ENCODE data around the gene CACNG5. TPM values are rescaled to one million over a fixed set of nuclear protein-coding genes. Genes with fewer than 3 reads are reported as not detected.

Gene CACNG5
- total RNA-seq, 1 donor from 2014 or later: not detected

DNA sequence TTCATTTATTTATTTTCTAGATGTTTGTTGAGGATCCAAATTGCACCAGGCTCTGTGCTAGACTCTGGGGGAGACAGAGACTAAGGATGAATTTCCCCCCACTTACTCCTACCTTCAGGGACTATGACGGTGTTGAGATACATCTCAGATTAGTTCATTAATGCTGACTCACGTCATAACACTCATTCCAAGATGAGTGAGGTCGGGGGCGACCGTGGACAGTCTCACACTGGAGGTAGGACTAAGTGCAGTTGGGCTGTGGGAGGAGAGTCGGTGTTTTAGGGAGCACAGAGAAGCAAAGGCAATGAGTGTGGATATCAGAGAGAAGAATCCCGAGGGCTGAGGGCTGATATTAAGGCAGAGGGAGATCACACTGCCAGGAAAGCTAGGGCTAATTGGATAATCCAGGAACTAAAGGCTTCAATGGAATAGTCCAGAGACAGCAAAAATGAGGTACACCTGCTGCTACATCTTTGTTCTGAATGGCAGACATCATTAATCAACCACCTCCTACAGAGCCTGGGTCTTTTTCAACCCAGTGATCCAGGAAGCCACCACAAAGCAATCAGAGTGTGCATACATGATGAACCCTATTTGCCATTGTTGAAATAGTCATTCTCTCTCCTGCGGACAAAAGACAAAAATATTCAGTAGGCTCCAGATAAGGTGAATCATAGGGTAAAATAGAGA is 91.0 kb downstream of the CACNG5 start:
- DNase-seq: no peak
- ATAC-seq (ENCODE audit: poor library complexity): no peak
- intact Hi-C loops (cut with DNase I): no loop called here

DNA sequence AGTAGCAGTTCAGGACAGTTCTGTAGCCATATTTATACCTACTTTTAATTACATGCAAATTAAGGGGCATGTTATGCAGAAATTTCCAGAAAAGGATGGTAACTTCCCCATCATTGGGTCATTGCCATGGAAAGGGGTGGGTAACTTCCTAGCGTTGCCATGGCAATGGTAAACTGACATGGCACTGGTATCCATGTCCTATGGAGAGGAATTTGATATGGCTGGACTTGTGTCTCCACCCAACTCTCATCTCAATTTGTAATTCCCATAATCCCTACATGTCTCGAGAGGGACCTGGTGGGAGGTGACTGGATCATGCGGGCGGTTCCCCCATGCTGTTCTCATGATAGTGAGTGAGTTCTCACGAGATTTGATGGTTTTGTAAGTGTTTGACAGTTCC is 94.0 kb downstream of the CACNG5 start:
- ATAC-seq (ENCODE audit: poor library complexity): no peak
- intact Hi-C loops (cut with DNase I): no loop called here
- DNase-seq: no peak

DNA sequence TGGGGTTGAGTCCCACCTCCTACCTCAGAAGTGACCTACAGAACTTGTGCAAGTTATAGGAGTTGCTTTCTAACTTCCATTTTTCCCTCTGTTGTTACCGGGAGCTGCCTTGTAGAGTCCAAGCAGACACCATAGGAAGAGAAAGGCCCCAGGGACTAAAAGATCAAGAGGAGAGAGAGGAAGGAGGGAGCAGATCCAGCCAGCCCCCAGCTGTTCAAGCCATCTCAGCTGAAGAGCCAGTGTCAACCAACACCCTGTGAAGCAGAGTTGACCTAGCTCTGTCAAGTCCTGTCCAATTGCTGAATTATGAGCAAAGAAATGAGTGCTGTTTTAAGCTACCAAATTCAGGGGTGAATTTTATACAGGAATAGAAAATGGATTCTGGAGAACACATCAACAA is 94.7 kb downstream of the CACNG5 start:
- intact Hi-C loops (cut with DNase I): no loop called here
- DNase-seq (no peak), ATAC-seq (ENCODE audit: poor library complexity) (no peak)

DNA sequence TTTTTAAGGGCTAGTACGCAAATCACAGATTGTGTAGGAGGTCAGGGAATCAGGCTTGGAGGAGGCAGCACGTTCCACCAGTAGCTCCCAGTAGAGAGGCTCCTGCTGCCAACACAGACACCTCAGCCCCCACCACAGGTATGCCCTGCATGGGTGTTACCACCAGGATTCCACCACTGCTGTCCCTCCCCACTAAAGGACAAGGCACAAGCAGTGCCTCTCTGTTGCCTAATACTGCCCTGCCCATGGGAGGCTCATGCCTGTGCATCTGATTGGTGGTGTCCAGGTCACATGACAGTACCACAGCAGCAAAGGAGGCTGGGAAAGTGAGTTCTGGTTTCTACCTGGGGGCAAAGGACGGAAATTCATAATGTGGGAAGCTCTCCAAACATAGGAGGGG is 96.0 kb downstream of the CACNG5 start:
- intact Hi-C loops (cut with DNase I): no loop called here
- DNase-seq (peak; percentile 10), ATAC-seq (ENCODE audit: poor library complexity) (no peak)

DNA sequence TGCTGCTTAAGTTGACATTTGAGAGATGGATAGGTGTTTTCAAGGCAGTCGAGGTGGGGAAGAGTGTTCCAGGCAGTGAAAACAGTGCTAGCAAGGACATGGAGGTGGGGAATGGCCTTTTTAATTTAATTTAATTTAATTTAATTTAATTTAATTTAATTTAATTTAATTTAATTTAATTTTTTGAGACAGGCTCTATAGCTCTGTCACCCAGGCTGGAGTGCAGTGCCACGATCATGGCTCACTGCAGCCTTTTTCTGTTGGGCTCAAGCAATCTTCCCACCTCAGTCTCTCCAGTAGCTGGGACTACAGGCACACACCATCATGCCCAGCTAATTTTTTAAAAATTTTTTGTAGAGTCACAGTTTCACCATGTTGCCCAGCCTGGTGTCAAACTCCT is 97.4 kb downstream of the CACNG5 start:
- ATAC-seq (ENCODE audit: poor library complexity) (no peak), DNase-seq (no peak)
- intact Hi-C loops (cut with DNase I): no loop called here

DNA sequence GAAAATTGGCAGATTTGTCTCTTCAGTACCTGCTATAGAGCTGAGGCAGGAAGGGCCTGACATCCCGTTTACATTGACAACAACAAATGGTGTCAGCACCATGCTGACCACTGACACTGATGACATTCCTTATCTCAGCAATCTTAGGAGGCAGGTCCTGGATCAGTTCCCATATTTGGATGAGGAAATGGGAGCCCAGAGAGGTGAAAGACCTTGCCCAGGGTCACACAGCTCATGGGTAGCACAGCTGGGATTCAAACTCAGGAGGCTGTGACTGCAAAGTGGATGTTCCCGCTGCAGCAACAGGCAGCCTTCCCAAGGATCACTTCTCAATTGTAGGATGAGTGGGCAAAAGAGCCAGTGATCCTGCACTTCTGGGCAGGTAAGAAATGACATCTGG is 99.1 kb downstream of the CACNG5 start:
- ATAC-seq (ENCODE audit: poor library complexity): no peak
- DNase-seq: no peak
- intact Hi-C loops (cut with DNase I): no loop called here

Small RNAs within 50 kb of the gene (microRNA-seq; reads per million reads assigned to microRNA genes)
- gene MIR634: not detected

Other genes with a start within 250 kb of the CACNG5 start
- gene CACNG4, start 129.6 kb downstream of the CACNG5 start, total RNA-seq: not detected
- gene CACNG1, start 209.4 kb downstream of the CACNG5 start, total RNA-seq: not detected